Kidney capillary endothelial cell (primary cell): ENCODE measurements around the gene COL5A1.
"Not testable (repeated sequence)": the region's sequence is repeated elsewhere in the genome, so short reads cannot be mapped to it uniquely, and the experiment has no call there.

ENCODE experiments used
- DNase-seq: peaks from one replicate; pipeline ENCODE4 v3.0.0-alpha.2; 2018; ENCODE audit warnings: low spot score

The COL5A1 gene

GRCh38 chr9:134657666-134658377 is 16.2 kb downstream of the COL5A1 start:
- DNase-seq, result no peak

GRCh38 chr9:134658378-134658955 is 16.9 kb downstream of the COL5A1 start:
- DNase-seq, result no peak

- no peak for DNase-seq
Measured at GRCh38 chr9:134659688-134660131, 18.1 kb downstream of the COL5A1 start.

- no peak for DNase-seq
Measured at GRCh38 chr9:134660407-134660806, 18.8 kb downstream of the COL5A1 start.

- DNase-seq, result no peak
Measured at GRCh38 chr9:134661299-134661698, 19.7 kb downstream of the COL5A1 start.

- DNase-seq, result no peak
Measured at GRCh38 chr9:134661791-134662142, 20.2 kb downstream of the COL5A1 start.

GRCh38 chr9:134662143-134662876 is 20.7 kb downstream of the COL5A1 start:
- DNase-seq, result no peak

GRCh38 chr9:134663084-134663483 is 21.5 kb downstream of the COL5A1 start:
- no peak for DNase-seq

GRCh38 chr9:134663753-134664415 is 22.3 kb downstream of the COL5A1 start:
- DNase-seq, result no peak

GRCh38 chr9:134664446-134664845 is 22.8 kb downstream of the COL5A1 start:
- no peak for DNase-seq

GRCh38 chr9:134666208-134666607 is 24.6 kb downstream of the COL5A1 start:
- DNase-seq, result no peak

- DNase-seq, result peak; percentile 46
Measured at GRCh38 chr9:134666831-134667230, 25.2 kb downstream of the COL5A1 start.

GRCh38 chr9:134668977-134669376 is 27.4 kb downstream of the COL5A1 start:
- DNase-seq, result not testable (repeated sequence)

GRCh38 chr9:134669399-134669955 is 27.9 kb downstream of the COL5A1 start:
- DNase-seq, result no peak

- DNase-seq, result no peak
Measured at GRCh38 chr9:134670042-134670525, 28.5 kb downstream of the COL5A1 start.

- no peak for DNase-seq
Measured at GRCh38 chr9:134670851-134671281, 29.3 kb downstream of the COL5A1 start.

- DNase-seq, result no peak
Measured at GRCh38 chr9:134671341-134672113, 29.9 kb downstream of the COL5A1 start.

GRCh38 chr9:134676361-134676760 is 34.8 kb downstream of the COL5A1 start:
- no peak for DNase-seq

- no peak for DNase-seq
Measured at GRCh38 chr9:134676886-134677285, 35.3 kb downstream of the COL5A1 start.

GRCh38 chr9:134677743-134678142 is 36.1 kb downstream of the COL5A1 start:
- DNase-seq, result no peak

- no peak for DNase-seq
Measured at GRCh38 chr9:134678206-134678605, 36.6 kb downstream of the COL5A1 start.
